ENCODE results near the gene ABHD18.

GRCh38 chr4:127968586-127968985, 3.4 kb downstream of the ABHD18 start:
- TF ChIP-seq CTCF (IDR thresholded peaks at IDR 0.05; ENCODE audit: poor library complexity) (no peak), EZH2 (IDR thresholded peaks at IDR 0.05; ENCODE audit: borderline replicate concordance) (no peak)
